T-helper 17 cell (primary cell): ENCODE results near the gene SLC51A. TPM values are rescaled to one million over a fixed set of nuclear protein-coding genes. Genes with fewer than 3 reads are reported as not detected.
"Not testable (repeated sequence)": the region's sequence is repeated elsewhere in the genome, so short reads cannot be mapped to it uniquely, and the experiment has no call there.

Source experiments
- ATAC-seq: fragments of 150-1000 bp; cut with Tn5 transposase; 2 replicates; pipeline ENCODE4 v1.10.0; 2021; ENCODE audit warnings: mild to moderate bottlenecking, moderate library complexity
- DNase-seq, 3 donors: peaks; one replicate each; pipeline versions ENCODE4 v3.0.0 to v3.0.0-alpha.2; 2020 to 2021
- H3K9me3 ChIP-seq: one replicate; pipeline ENCODE4 v1.7.0; 2013; ENCODE audit warnings: low read length, mild to moderate bottlenecking; ENCODE audit not compliant: control insufficient read depth, poor library complexity, severe bottlenecking
- H3K27ac Mint-ChIP-seq: one replicate; pipeline ENCODE4 v1.8.0; 2022; ENCODE audit warnings: mild to moderate bottlenecking, moderate library complexity, mixed read lengths
- H3K27me3 Mint-ChIP-seq: one replicate; pipeline ENCODE4 v1.8.0; 2022; ENCODE audit warnings: mixed read lengths
- H3K36me3 Mint-ChIP-seq: one replicate; pipeline ENCODE4 v1.8.0; 2022; ENCODE audit warnings: low read depth, mixed read lengths
- H3K4me1 Mint-ChIP-seq: one replicate; pipeline ENCODE4 v1.8.0; 2022; ENCODE audit warnings: mild to moderate bottlenecking, mixed read lengths
- H3K4me3 Mint-ChIP-seq: one replicate; pipeline ENCODE4 v1.8.0; 2022; ENCODE audit warnings: mild to moderate bottlenecking, moderate library complexity, mixed read lengths
- total RNA-seq, 4 donors: library from RNA in 2 of 4; stranded (reverse) in 2 of 4; gene quantifications; one replicate each; pipeline ENCODE4 v1.2.3 and lab custom pipeline; 2022 to 2026

The SLC51A gene
- total RNA-seq (not detected), total RNA-seq (lab: John Stamatoyannopoulos, UW) (0 reads per million in 2 donors)

DNA sequence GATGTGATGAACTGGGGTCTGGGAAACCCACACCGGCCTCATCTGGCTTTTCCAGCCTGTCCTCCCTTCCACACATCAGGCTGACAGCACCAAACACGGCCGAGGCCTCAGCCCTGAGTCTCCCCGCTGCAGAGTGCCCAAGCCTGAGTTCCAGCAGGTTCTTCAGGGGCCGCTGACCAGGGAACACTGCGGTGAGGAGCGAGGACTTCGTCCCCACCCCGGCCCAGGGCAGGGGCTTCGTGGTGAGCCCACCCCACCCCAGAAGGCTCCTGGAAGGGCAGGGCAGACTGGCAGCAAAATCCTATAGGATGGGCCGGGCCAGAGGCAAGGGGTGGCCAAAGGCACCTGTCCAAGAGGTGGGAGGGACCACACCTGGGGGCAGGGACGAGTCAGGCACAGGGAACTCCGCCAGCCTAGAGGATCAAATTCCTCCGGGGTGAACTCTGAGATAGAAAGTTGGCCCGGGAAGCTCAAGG is at the start of gene SLC51A:
TSS of gene SLC51A (plus strand) at position 446 of the 476 bp plus-strand sequence. CDS start 179 bp downstream, outside the sequence.
- Mint-ChIP-seq H3K27me3 (no peaks in the 10 kb centered on the region), H3K36me3 (no peaks in the 10 kb centered on the region), H3K4me1 (peaks cover 16% of the 10 kb centered on the region), H3K27ac (no peak within 1 kb of the TSS), H3K4me3 (no peak within 1 kb of the TSS)
- H3K9me3 ChIP-seq = no peaks in the 10 kb centered on the region
- DNase-seq (no peak), ATAC-seq (no peak)

GRCh38 chr3:196166741-196167140 is 49.6 kb upstream of the SLC51A start:
- H3K27ac Mint-ChIP-seq = no peak overlapping the region

GRCh38 chr3:196168808-196169391 is 47.4 kb upstream of the SLC51A start:
- no peaks in the 10 kb centered on the region for H3K9me3 ChIP-seq
- ATAC-seq = no peak
- DNase-seq = no peak
- H3K4me3 Mint-ChIP-seq = no peak overlapping the region
- H3K27ac Mint-ChIP-seq = no peak overlapping the region
- H3K27me3 Mint-ChIP-seq = no peaks in the 10 kb centered on the region
- H3K36me3 Mint-ChIP-seq = no peaks in the 10 kb centered on the region
- H3K4me1 Mint-ChIP-seq = peaks cover 4% of the 10 kb centered on the region

More at GRCh38 chr3:196166741-196167140, 49.6 kb upstream of the SLC51A start:
- no peak for ATAC-seq
- H3K9me3 ChIP-seq = no peaks in the 10 kb centered on the region
- Mint-ChIP-seq H3K4me1 (peaks cover 4% of the 10 kb centered on the region), H3K4me3 (no peak overlapping the region), H3K36me3 (no peaks in the 10 kb centered on the region), H3K27me3 (no peaks in the 10 kb centered on the region)
- DNase-seq = no peak

DNA sequence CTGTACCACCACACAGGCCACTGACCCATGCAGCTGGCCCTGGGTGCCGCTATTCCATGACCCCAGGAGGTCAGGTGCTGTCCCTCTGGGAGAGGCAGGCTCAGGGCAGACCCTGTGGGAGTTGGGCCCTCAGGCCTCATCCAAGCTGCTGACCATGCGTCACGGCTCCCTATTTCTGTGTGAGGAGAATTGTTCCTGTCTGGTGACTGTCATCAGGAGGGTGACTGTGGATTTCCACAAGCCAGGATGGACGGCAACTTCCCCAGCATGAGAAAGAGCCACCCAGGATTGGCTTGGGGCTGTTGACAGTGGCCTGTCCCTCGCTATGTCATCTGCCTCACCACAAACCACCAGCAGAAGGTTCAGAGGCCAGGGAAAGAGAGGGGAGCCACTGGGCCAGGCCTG is 46.5 kb upstream of the SLC51A start:
- DNase-seq (no peak), ATAC-seq (no peak)
- H3K9me3 ChIP-seq = no peaks in the 10 kb centered on the region
- H3K4me1 Mint-ChIP-seq = peaks cover 4% of the 10 kb centered on the region
- no peaks in the 10 kb centered on the region for H3K36me3 Mint-ChIP-seq
- H3K27me3 Mint-ChIP-seq = no peaks in the 10 kb centered on the region
- no peak overlapping the region for H3K4me3 Mint-ChIP-seq
- no peak overlapping the region for H3K27ac Mint-ChIP-seq

DNA sequence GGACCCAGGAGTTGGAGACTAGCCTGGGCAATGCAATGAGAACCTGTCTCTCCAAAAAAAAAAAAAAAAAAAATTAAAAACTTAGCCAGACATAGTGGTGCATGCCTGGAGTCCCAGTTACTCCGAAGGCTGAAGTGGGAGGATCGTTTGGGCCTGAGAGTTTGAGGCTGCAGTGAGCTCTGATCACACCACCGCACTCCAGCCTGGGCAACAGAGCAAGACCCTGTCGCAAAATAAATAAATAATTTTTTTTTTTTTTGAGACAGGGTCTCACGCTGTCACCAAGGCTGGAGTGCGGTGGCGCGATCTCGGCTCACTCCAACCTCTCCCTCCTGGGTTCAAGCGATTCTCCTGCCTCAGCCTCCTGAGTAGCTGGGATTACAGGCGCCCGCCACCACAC is 46.0 kb upstream of the SLC51A start:
- not testable (repeated sequence) for H3K4me3 Mint-ChIP-seq, DNase-seq, ATAC-seq, H3K4me1 Mint-ChIP-seq, H3K27me3 Mint-ChIP-seq, H3K27ac Mint-ChIP-seq, H3K36me3 Mint-ChIP-seq, H3K9me3 ChIP-seq

- no peaks in the 10 kb centered on the region for H3K36me3 Mint-ChIP-seq
- no peak overlapping the region for H3K27ac Mint-ChIP-seq
- no peak for ATAC-seq
- H3K4me3 Mint-ChIP-seq = no peak overlapping the region
- no peaks in the 10 kb centered on the region for H3K9me3 ChIP-seq
- peaks cover 12% of the 10 kb centered on the region for H3K4me1 Mint-ChIP-seq
- no peaks in the 10 kb centered on the region for H3K27me3 Mint-ChIP-seq
- no peak for DNase-seq
Observed at GRCh38 chr3:196174652-196175051, 41.7 kb upstream of the SLC51A start.

- Mint-ChIP-seq H3K36me3 (no peaks in the 10 kb centered on the region), H3K27ac (no peak overlapping the region), H3K27me3 (no peaks in the 10 kb centered on the region), H3K4me3 (no peak overlapping the region), H3K4me1 (peaks cover 17% of the 10 kb centered on the region)
- ATAC-seq (no peak), DNase-seq (no peak)
- H3K9me3 ChIP-seq = no peaks in the 10 kb centered on the region
Observed at GRCh38 chr3:196175116-196175625, 41.2 kb upstream of the SLC51A start.

- Mint-ChIP-seq H3K4me3 (no peak overlapping the region), H3K36me3 (no peaks in the 10 kb centered on the region), H3K27ac (no peak overlapping the region), H3K4me1 (peaks cover 18% of the 10 kb centered on the region), H3K27me3 (no peaks in the 10 kb centered on the region)
- H3K9me3 ChIP-seq = no peaks in the 10 kb centered on the region
- DNase-seq (no peak), ATAC-seq (no peak)
Observed at GRCh38 chr3:196175722-196176121, 40.6 kb upstream of the SLC51A start.

DNA sequence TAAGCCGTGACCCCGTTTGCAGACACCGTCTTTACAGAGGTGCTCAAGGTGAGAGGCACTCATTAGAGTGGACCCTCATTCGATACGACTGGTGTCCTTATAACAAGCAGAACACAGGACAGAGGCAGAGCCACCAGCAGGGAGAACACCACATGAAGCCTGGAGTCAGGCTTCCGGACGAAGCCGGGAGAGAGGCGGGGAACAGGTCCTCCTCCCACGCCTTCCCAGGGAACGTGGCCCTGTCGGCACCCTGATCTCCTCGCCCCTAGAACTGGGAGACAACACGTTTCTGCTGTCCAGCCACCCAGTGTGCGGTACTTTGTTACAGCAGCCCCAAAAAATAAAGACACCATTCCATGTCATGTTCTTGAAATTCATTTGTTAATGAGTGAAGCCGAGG is 38.8 kb upstream of the SLC51A start:
- H3K4me3 Mint-ChIP-seq = no peak overlapping the region
- ATAC-seq = no peak

GRCh38 chr3:196177967-196178366 is 38.4 kb upstream of the SLC51A start:
- Mint-ChIP-seq H3K27me3 (no peaks in the 10 kb centered on the region), H3K4me3 (no peak overlapping the region), H3K27ac (no peak overlapping the region), H3K4me1 (peaks cover 32% of the 10 kb centered on the region), H3K36me3 (no peaks in the 10 kb centered on the region)
- no peaks in the 10 kb centered on the region for H3K9me3 ChIP-seq
- ATAC-seq (no peak), DNase-seq (no peak)

More for the DNA sequence above, 38.8 kb upstream of the SLC51A start:
- Mint-ChIP-seq H3K36me3 (no peaks in the 10 kb centered on the region), H3K27ac (no peak overlapping the region), H3K4me1 (peaks cover 28% of the 10 kb centered on the region), H3K27me3 (no peaks in the 10 kb centered on the region)
- DNase-seq = no peak
- no peaks in the 10 kb centered on the region for H3K9me3 ChIP-seq

DNA sequence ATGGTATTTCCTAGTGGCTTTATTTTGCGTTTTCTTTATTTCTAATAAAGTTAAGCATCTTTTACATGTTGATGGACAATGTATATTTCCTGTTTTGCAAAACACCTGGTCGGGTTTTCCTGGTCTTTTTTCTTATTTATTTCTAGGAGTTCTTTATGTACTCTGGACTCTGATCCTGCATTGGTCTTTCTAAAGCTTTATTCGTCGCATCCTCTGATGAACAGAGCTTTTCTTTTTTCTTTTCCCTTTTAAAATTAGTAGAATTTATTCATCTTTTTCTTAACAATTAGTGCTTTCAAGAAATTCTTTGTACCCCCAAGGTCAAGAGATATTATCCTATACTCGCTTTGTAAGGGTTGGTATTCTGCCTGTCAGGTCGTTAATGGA is 37.3 kb upstream of the SLC51A start:
- DNase-seq (no peak), ATAC-seq (no peak)
- H3K36me3 Mint-ChIP-seq = no peaks in the 10 kb centered on the region
- H3K27ac Mint-ChIP-seq = peak overlapping the region; percentile 96
- H3K27me3 Mint-ChIP-seq = no peaks in the 10 kb centered on the region
- H3K4me1 Mint-ChIP-seq = peaks cover 39% of the 10 kb centered on the region
- H3K9me3 ChIP-seq = no peaks in the 10 kb centered on the region
- peak overlapping the region; percentile 82 for H3K4me3 Mint-ChIP-seq

DNA sequence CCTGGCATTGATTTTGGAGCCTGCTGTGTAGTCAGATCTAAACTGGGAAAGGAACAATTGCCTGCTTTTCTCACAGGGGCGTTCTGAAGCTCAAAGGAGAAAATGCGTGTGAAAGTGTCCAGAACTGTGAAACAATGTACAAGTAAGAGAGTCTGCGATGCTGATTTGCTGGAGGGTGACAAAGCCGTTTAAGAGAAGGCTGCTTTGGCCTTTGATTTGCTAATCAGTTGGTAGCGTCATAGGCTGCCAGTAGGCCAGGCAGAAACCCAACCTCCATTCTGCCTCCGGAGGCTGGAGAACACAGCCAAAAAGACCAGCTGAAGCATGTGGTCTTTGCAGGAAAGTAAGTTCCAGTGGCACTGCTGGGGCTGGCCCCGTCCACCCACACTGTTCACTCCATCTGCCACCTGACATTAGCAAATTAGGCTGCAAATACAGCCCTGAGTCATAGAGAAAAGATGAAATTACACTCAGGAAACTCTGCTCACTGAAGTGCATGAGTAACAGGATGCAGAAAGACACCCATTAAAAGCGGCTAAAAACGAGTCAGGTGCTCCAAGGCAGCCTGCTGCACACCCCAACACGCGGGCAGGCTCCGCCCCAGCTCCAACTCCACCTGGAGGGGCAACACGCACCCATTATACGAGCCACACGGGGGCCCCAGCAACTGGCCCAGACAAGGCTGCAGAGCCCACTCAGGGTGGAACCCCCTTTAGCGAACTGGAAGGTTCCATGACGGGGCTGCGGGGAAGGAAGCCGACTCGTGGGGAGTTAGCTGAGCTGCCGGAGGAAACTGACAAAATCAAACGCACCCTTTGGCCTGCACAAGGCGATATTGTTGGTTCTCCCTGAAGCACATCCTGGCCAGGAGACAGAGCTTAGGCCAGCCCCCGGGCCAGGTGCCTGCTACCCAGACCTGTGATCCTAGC is 36.7 kb upstream of the SLC51A start:
- Mint-ChIP-seq H3K27ac (peak overlapping the region; percentile 96), H3K36me3 (no peaks in the 10 kb centered on the region), H3K27me3 (no peaks in the 10 kb centered on the region), H3K4me3 (peak overlapping the region; percentile 82), H3K4me1 (peaks cover 39% of the 10 kb centered on the region)
- ATAC-seq (peak; percentile 88), DNase-seq (peak; percentile 36 to 78 (median 64))
- H3K9me3 ChIP-seq = no peaks in the 10 kb centered on the region

GRCh38 chr3:196180346-196180745 is 36.0 kb upstream of the SLC51A start:
- DNase-seq (no peak), ATAC-seq (no peak)
- no peaks in the 10 kb centered on the region for H3K9me3 ChIP-seq
- H3K36me3 Mint-ChIP-seq = no peaks in the 10 kb centered on the region
- H3K4me3 Mint-ChIP-seq = peak overlapping the region; percentile 82
- H3K4me1 Mint-ChIP-seq = peaks cover 39% of the 10 kb centered on the region
- no peaks in the 10 kb centered on the region for H3K27me3 Mint-ChIP-seq
- H3K27ac Mint-ChIP-seq = peak overlapping the region; percentile 96
